ENCODE data around the gene ADORA3.
A peak's percentile ranks its signal among the peaks of the same experiment; 100 is the strongest.

ADORA3 gene

GRCh38 chr1:111486431-111486830 is 17.0 kb downstream of the ADORA3 start:
- no peak for DNase-seq (ENCODE audit: low read depth)
- H3K4me3 ChIP-seq (ENCODE audit: low read depth, low read length), result no peak overlapping the region
- TF ChIP-seq CTCF (IDR thresholded peaks at IDR 0.05; ENCODE audit: low read depth, low read length, missing control alignments), result no peak
- in situ Hi-C loops (cut with HindIII; ENCODE audit: low sequenced_read_pairs), result no loop called here

- no peak for TF ChIP-seq CTCF (IDR thresholded peaks at IDR 0.05; ENCODE audit: low read depth, low read length, missing control alignments)
- H3K4me3 ChIP-seq (ENCODE audit: low read depth, low read length), result no peak overlapping the region
- in situ Hi-C loops (cut with HindIII; ENCODE audit: low sequenced_read_pairs), result no loop called here
- no peak for DNase-seq (ENCODE audit: low read depth)
Observed at GRCh38 chr1:111484391-111485026, 18.9 kb downstream of the ADORA3 start.

- in situ Hi-C loops (cut with HindIII; ENCODE audit: low sequenced_read_pairs), result no loop called here
- no peak for TF ChIP-seq CTCF (IDR thresholded peaks at IDR 0.05; ENCODE audit: low read depth, low read length, missing control alignments)
- H3K4me3 ChIP-seq (ENCODE audit: low read depth, low read length), result no peak overlapping the region
- no peak for DNase-seq (ENCODE audit: low read depth)
Observed at GRCh38 chr1:111483876-111484275, 19.6 kb downstream of the ADORA3 start.

- no peak overlapping the region for H3K4me3 ChIP-seq (ENCODE audit: low read depth, low read length)
- DNase-seq (ENCODE audit: low read depth), result no peak
- no peak for TF ChIP-seq CTCF (IDR thresholded peaks at IDR 0.05; ENCODE audit: low read depth, low read length, missing control alignments)
- in situ Hi-C loops (cut with HindIII; ENCODE audit: low sequenced_read_pairs), result no loop called here
Observed at GRCh38 chr1:111483166-111483565, 20.3 kb downstream of the ADORA3 start.

- H3K4me3 ChIP-seq (ENCODE audit: low read depth, low read length), result no peak overlapping the region
- in situ Hi-C loops (cut with HindIII; ENCODE audit: low sequenced_read_pairs), result no loop called here
- peak; percentile 31 for DNase-seq (ENCODE audit: low read depth)
- peak; percentile 73 for TF ChIP-seq CTCF (IDR thresholded peaks at IDR 0.05; ENCODE audit: low read depth, low read length, missing control alignments)
Observed at GRCh38 chr1:111481387-111482221, 21.8 kb downstream of the ADORA3 start.

- no peak for TF ChIP-seq CTCF (IDR thresholded peaks at IDR 0.05; ENCODE audit: low read depth, low read length, missing control alignments)
- no peak for DNase-seq (ENCODE audit: low read depth)
- no peak overlapping the region for H3K4me3 ChIP-seq (ENCODE audit: low read depth, low read length)
- in situ Hi-C loops (cut with HindIII; ENCODE audit: low sequenced_read_pairs), result no loop called here
Observed at GRCh38 chr1:111480674-111481073, 22.8 kb downstream of the ADORA3 start.
